Central memory CD8-positive, alpha-beta T cell (primary cell): Measurements from ENCODE around the gene FBXO40.
"Not testable (repeated sequence)": the region's sequence is repeated elsewhere in the genome, so short reads cannot be mapped to it uniquely, and the experiment has no call there.

Source experiments
- ATAC-seq: fragments of 150-1000 bp; cut with Tn5 transposase; replicated peaks from 2 replicates; pipeline ENCODE4 v1.10.0; 2022; ENCODE audit warnings: mild to moderate bottlenecking, moderate FRiP score, moderate number of reproducible peaks; ENCODE audit not compliant: poor library complexity, severe bottlenecking; ENCODE audit errors: extremely low read depth
- DNase-seq, 2 donors: peaks; one replicate each; pipeline ENCODE4 v3.0.0; 2021; ENCODE audit warnings: low spot score in 2 of 2
- H3K27ac Mint-ChIP-seq: one replicate; pipeline ENCODE4 v1.8.0; 2022; ENCODE audit warnings: low read depth, mild to moderate bottlenecking, moderate library complexity, mixed read lengths
- H3K27me3 Mint-ChIP-seq: one replicate; pipeline ENCODE4 v1.8.0; 2022; ENCODE audit warnings: mixed read lengths
- H3K36me3 Mint-ChIP-seq: one replicate; pipeline ENCODE4 v1.8.0; 2022; ENCODE audit warnings: mild to moderate bottlenecking, moderate library complexity, mixed read lengths; ENCODE audit not compliant: insufficient read depth
- H3K4me1 Mint-ChIP-seq: one replicate; pipeline ENCODE4 v1.8.0; 2022; ENCODE audit warnings: mixed read lengths
- H3K4me3 Mint-ChIP-seq: one replicate; pipeline ENCODE4 v1.8.0; 2022; ENCODE audit warnings: mild to moderate bottlenecking, moderate library complexity, mixed read lengths
- H3K9me3 Mint-ChIP-seq: one replicate; pipeline ENCODE4 v1.8.0; 2022; ENCODE audit warnings: mixed read lengths

The FBXO40 gene

DNA sequence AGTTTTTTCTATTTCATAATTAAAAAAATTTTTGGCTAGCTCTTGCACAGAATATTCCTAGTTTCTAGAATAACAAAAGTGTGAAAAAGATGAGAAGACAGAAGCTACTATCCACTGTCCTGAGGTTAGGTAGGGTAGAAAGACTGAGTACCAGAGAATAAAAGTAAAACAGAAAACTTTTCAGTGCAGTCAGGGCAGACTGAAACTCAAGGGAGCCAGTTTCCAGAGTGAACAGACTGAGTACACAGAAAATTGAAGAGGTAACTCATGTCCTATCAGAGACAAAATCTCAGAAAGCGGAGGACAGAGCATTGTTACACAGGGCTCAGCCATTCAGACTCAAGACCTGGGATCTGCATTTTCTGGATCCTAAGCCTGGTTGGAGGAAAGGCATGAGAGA is 8.8 kb upstream of the FBXO40 start:
- H3K4me3 Mint-ChIP-seq: no peak overlapping the region
- no peaks in the 10 kb centered on the region for H3K4me1 Mint-ChIP-seq
- no peak for ATAC-seq
- no peak overlapping the region for H3K27ac Mint-ChIP-seq
- no peaks in the 10 kb centered on the region for H3K9me3 Mint-ChIP-seq
- H3K27me3 Mint-ChIP-seq: peaks cover 36% of the 10 kb centered on the region
- H3K36me3 Mint-ChIP-seq: no peaks in the 10 kb centered on the region
- DNase-seq: no peak

DNA sequence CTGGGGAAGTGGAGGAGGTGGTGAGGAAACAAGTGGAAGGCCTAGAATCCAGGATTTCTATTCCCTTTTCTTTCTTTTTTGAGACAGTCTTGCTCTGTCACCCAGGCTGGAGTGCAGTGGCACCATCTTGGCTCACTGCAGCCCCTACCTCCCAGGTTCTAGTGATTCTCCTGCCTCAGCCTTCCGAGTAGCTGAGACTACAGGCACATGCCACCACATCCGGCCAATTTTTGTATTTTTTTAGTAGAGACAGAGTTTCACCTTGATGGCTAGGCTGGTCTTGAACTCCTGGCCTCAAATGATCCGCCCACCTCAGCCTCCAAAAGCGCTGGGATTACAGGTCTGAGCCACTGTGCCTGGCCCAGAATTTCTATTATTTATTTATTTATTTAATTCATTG is 627 bp downstream of the FBXO40 start:
- not testable (repeated sequence) for H3K4me3 Mint-ChIP-seq, DNase-seq, H3K27ac Mint-ChIP-seq, H3K27me3 Mint-ChIP-seq, ATAC-seq, H3K9me3 Mint-ChIP-seq, H3K4me1 Mint-ChIP-seq, H3K36me3 Mint-ChIP-seq

DNA sequence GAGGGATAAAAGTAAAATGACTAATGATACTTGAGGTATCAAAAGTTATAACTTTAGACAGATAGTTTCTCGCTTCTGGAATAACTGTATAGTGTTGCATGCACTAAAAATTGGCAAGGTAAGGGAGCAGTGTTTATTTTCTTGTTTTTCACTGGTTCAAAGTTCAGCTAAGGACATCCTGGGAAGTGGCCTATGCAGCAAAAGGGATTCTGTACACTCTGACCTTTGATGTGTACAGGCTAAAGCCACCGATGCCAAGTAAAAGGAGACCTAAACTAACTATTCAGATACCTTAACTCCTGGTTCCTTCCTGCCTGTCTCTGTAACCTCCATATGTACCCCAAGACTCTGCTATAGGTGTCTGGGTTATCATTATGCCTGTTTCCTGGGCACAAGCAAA is 1.7 kb downstream of the FBXO40 start:
- ATAC-seq (no peak), DNase-seq (no peak)
- Mint-ChIP-seq H3K36me3 (no peaks in the 10 kb centered on the region), H3K9me3 (no peaks in the 10 kb centered on the region), H3K4me3 (no peak overlapping the region), H3K4me1 (no peaks in the 10 kb centered on the region), H3K27ac (no peak overlapping the region), H3K27me3 (peaks cover 9% of the 10 kb centered on the region)

DNA sequence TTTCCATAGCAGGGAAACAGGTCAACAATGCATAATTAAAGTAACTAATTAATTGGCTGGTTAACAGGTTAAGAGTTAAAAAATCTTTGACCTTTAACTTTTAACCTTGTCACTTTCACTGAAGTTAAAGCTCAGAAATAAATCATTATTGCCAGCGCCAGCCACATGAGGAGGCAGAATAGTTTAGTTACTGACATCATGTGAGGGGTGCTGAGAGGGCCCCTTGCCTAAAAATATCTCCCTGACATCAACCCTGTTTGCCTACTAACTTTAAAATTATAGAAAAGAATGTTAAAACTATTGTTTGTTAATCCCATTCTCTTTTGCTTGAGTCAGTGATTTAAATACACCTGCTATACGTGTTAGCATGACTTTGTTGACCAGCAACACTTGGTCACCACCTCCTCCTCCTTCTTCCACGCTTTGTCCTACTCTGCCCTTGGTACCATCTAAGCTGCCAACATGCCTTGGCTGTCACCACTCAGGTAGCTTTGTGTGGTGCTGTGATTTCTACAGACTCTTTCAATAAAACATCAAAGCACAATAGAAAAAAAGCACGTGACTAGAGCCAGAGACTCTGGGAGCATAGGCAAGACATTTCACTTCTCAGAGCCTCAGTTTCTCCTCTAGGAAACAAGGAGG is 2.7 kb downstream of the FBXO40 start:
- no peaks in the 10 kb centered on the region for H3K27me3 Mint-ChIP-seq

DNA sequence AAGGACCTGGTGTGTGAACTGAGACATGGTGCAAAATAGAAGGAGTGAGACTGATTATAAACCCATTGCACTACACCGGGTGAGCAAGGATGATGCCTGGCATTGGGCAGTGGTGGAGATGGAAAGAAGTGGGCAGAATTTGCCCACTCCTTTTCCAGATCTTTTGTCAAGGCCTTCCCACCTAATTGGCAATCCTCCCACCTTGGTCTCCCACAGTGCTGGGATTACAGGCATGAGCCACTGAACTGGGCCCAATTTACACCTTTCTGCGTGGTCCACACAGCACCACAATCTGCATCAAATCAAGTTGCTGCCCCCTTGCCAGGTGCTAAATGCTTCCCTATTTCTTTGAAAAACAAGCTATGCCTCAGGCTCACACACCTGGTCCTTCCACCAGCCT is 5.4 kb downstream of the FBXO40 start:
- Mint-ChIP-seq H3K27me3 (no peaks in the 10 kb centered on the region), H3K36me3 (no peaks in the 10 kb centered on the region), H3K9me3 (no peaks in the 10 kb centered on the region), H3K4me1 (no peaks in the 10 kb centered on the region), H3K27ac (no peak overlapping the region), H3K4me3 (no peak overlapping the region)
- no peak for DNase-seq
- no peak for ATAC-seq

More for the DNA sequence above, 2.7 kb downstream of the FBXO40 start:
- Mint-ChIP-seq H3K9me3 (no peaks in the 10 kb centered on the region), H3K4me3 (no peak overlapping the region), H3K4me1 (no peaks in the 10 kb centered on the region), H3K36me3 (no peaks in the 10 kb centered on the region), H3K27ac (no peak overlapping the region)
- DNase-seq (no peak), ATAC-seq (no peak)

DNA sequence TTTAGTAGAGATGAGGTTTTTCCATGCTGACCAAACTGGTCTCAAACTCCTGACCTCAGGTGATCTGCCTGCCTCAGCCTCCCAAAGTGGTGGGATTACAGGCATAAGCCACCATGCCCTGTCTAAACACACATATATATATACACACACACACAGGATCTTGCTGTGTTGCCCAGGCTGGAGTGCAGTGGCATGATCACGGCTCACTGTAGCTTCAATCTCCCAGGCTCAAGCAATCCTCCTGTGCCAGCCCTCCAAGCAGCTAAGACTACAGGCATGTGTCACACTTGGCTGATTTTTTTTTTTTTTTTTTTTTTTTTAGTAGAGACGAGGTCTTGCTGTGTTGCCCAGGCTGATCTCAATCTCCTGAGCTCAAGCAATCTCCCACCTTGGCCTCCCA is 6.7 kb downstream of the FBXO40 start:
- H3K27me3 Mint-ChIP-seq, ATAC-seq, H3K4me3 Mint-ChIP-seq, H3K4me1 Mint-ChIP-seq, H3K36me3 Mint-ChIP-seq, H3K9me3 Mint-ChIP-seq, DNase-seq, H3K27ac Mint-ChIP-seq: not testable (repeated sequence)

DNA sequence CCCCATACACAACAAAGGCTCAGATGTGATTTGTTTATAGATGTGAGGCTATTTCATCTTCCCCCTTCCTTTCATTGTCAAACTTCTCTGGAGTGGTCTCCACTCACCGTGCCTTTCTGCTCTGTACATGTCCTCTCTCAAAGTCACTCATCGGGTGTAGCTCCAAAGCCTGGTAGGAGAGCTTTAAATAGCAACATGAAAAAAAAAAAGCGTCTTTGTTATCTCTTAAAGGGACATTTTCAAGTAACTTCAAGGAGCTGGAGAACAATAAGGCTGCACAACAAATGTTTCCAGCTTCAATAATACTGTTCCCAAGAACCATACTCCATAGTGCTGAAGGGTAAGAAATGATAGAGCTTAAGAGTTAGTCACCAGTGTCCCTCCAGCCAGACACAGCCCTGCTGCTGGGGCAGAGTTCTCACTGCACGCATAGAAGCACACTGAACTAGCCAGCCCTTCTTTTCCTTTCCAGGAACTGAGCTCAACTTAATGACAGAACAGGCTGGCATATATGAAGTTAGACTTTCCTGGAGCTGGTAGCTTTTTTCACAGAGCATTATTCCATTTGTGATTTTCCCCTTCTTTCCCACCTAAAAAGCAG is 8.1 kb downstream of the FBXO40 start:
- H3K27ac Mint-ChIP-seq: no peak overlapping the region
- H3K4me1 Mint-ChIP-seq: no peaks in the 10 kb centered on the region
- DNase-seq (no peak), ATAC-seq (no peak)
- no peak overlapping the region for H3K4me3 Mint-ChIP-seq
- no peaks in the 10 kb centered on the region for H3K27me3 Mint-ChIP-seq
- H3K9me3 Mint-ChIP-seq: no peaks in the 10 kb centered on the region
- peaks cover 1% of the 10 kb centered on the region for H3K36me3 Mint-ChIP-seq

DNA sequence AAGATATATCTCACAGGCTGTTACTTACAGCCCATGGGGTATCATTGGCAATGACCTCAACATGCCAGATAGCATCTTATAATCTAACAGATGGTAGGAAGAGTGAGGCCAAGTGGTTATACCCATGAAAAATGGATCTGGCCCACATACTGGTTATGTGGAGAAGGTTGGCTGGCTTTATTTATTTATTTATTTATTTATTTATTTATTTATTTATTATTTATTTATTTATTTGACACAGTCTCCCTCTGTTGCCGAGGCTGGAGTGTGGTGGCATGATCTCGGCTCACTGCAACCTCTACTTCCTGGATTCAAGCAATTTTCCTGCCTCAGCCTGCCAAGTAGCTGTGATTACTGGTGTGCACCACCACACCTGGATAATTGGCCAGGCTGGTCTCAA is 11.6 kb downstream of the FBXO40 start:
- Mint-ChIP-seq H3K4me1 (no peaks in the 10 kb centered on the region), H3K9me3 (no peaks in the 10 kb centered on the region), H3K27me3 (no peaks in the 10 kb centered on the region), H3K4me3 (no peak overlapping the region), H3K27ac (no peak overlapping the region), H3K36me3 (peaks cover 1% of the 10 kb centered on the region)
- DNase-seq (no peak), ATAC-seq (no peak)

DNA sequence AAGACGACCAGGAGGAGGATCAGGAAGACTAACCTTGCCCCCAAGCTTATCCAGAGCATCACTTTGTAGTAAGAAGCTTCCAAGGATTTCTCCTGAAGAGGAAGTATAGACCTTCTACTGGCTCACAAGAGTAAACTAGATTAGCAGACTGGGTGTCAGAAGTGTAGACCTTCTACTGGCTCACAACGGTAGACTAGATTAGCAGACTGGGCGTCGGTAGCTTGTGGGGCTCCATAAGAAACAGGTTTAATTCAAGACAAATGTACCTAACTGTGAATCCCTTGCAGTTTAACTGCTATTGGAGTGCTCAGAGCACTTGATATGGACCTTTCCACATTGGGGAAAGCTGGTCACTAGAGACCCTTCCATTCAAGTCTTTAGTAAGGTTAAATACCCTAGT is 12.9 kb downstream of the FBXO40 start:
- Mint-ChIP-seq H3K27me3 (no peaks in the 10 kb centered on the region), H3K9me3 (no peaks in the 10 kb centered on the region), H3K4me1 (no peaks in the 10 kb centered on the region), H3K4me3 (no peak overlapping the region), H3K36me3 (peaks cover 1% of the 10 kb centered on the region), H3K27ac (no peak overlapping the region)
- DNase-seq (no peak), ATAC-seq (no peak)

DNA sequence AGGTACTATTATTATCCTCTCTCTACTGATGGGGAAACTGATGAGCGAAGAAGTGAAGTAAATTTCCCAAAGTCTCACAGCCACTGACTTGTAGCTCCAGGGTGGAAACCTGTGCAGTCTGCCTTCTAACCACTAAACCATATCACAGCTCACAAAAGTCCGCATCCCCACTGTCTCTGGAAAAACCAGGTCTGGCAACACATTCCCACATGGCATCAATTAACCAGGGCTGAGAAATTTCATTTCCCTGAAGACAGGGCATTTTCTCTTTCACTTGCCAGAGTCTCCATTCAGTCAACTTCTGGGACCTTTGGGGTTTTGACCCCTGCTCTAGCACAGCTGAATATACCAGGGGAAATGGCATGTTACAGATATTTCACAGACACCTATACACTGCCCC is 26.5 kb downstream of the FBXO40 start:
- H3K4me1 Mint-ChIP-seq: no peaks in the 10 kb centered on the region
- peaks cover 13% of the 10 kb centered on the region for H3K27me3 Mint-ChIP-seq
- H3K27ac Mint-ChIP-seq: no peak overlapping the region
- no peaks in the 10 kb centered on the region for H3K36me3 Mint-ChIP-seq
- no peak overlapping the region for H3K4me3 Mint-ChIP-seq
- no peak for ATAC-seq
- no peaks in the 10 kb centered on the region for H3K9me3 Mint-ChIP-seq
- DNase-seq: no peak

DNA sequence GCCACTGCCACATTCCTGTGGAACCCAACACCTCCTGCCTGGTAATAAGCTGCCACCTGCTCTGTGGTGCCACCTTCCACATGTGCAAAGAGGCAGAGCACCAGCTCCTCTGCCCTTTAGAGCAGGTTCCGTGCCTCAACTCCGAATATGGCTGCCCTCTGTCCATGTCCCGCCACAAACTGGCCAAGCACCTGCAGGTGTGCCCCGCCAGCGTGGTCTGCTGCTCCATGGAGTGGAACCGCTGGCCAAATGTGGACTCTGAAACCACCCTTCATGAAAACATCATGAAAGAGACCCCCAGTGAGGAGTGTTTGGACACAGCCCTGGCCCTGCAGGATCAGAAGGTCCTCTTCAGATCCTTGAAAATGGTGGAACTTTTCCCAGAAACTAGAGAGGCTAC is 28.3 kb downstream of the FBXO40 start:
- DNase-seq (no peak), ATAC-seq (no peak)
- Mint-ChIP-seq H3K36me3 (no peaks in the 10 kb centered on the region), H3K9me3 (no peaks in the 10 kb centered on the region), H3K27me3 (peaks cover 13% of the 10 kb centered on the region), H3K4me1 (no peaks in the 10 kb centered on the region), H3K4me3 (no peak overlapping the region), H3K27ac (no peak overlapping the region)

DNA sequence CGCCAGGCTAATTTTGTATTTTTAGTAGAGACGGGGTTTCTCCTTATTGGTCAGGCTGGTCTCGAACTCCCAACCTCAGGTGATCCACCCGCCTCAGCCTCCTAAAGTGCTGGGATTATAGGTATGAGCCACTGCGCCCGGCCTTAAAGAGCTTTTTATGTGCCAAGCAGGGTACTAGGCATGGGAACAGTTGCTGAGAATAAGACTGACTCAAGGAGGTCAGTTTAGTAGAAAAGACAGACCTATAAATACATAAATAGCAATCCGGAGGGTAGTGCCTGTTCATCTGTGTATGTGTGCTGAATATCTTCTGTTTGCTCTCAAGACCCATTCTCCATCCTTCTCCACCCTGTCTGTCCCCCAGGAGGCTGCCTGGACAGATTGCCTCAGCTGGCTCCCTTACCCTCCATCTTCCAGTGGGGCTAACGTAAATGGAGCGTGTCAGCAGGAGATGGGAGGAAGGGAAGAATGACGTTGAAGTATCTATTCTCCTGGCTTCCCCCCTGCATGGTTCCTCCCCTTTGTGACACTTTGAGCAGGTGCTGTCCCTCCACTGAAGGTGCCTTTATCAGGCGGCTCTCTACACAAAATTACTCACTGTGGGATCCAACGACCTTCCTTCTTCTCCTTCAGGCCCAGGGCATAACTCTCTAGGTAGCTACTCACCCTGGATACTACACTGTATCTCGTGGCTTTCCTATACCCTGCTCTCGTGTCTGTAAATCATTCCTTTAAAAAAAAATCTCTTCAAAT is 31.1 kb downstream of the FBXO40 start:
- H3K9me3 Mint-ChIP-seq: no peaks in the 10 kb centered on the region
- H3K4me3 Mint-ChIP-seq: no peak overlapping the region
- ATAC-seq (no peak), DNase-seq (no peak)
- H3K36me3 Mint-ChIP-seq: peaks cover 3% of the 10 kb centered on the region
- H3K27me3 Mint-ChIP-seq: peaks cover 13% of the 10 kb centered on the region
- H3K4me1 Mint-ChIP-seq: no peaks in the 10 kb centered on the region
- H3K27ac Mint-ChIP-seq: no peak overlapping the region

DNA sequence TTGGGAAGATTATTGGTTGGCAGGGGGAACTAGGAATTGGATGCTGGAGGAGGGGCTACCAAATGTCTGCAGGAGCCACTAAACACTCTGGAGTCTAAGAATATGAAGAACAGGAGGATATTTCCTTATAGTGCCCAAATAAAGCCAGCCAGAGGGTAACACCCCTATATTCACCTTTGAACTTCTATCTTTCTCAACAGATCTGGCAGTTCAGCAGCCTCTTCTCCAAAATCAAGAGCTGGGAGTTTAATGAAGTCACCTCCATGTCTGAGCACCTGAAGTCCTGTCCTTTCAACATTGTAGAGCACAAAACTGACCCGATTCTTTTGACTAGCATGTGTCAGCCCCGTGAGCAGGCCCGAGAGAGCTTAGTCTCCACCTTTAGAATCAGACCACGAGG is 33.3 kb downstream of the FBXO40 start:
- ATAC-seq: no peak
- H3K9me3 Mint-ChIP-seq: no peaks in the 10 kb centered on the region
- H3K4me3 Mint-ChIP-seq: no peak overlapping the region
- DNase-seq: no peak
- peaks cover 4% of the 10 kb centered on the region for H3K4me1 Mint-ChIP-seq
- H3K27me3 Mint-ChIP-seq: peaks cover 10% of the 10 kb centered on the region
- no peak overlapping the region for H3K27ac Mint-ChIP-seq
- peaks cover 18% of the 10 kb centered on the region for H3K36me3 Mint-ChIP-seq
